PC-3 (cell line): ENCODE measurements around the gene GFER. TPM values are rescaled to one million over a fixed set of nuclear protein-coding genes. Genes with fewer than 3 reads are reported as not detected.

Experiments
- ATAC-seq: fragments of 200-7000 bp; cut with Tn5 transposase; 2 replicates; pipeline ENCODE4 v1.9.1; 2020; ENCODE audit warnings: mild to moderate bottlenecking, moderate library complexity
- BruUV-seq: library from RNA; stranded (reverse); fragments of 400-500 nt; replicated peaks from 2 replicates; lab custom pipeline; 2021; lab: Mats Ljungman, UMichigan
- CTCF ChIA-PET: fragments of 300-600 bp; sonication (Branson Sonifier 250); formaldehyde crosslinking; loops from one replicate; lab custom pipeline; 2022; ENCODE audit warnings: antibody characterized with exemption; lab: Charles Lee
- POLR2A ChIA-PET: fragments of 300-600 bp; sonication (Branson Sonifier 250); formaldehyde crosslinking; loops from one replicate; lab custom pipeline; 2022; ENCODE audit warnings: antibody characterized with exemption; ENCODE audit not compliant: unreplicated experiment; lab: Charles Lee
- DNase-seq: peaks from one replicate; pipeline ENCODE4 v3.0.0-alpha.2; 2015
- H2AFZ ChIP-seq: fragments of 300-600 bp; sonication (generic); 2 replicates; pipeline ENCODE4 v1.6.0; 2016; ENCODE audit warnings: antibody characterized with exemption, low read length
- H3F3A ChIP-seq: fragments of 300-600 bp; sonication (generic); one replicate; pipeline ENCODE4 v1.6.0; 2017; ENCODE audit warnings: antibody characterized with exemption, low read length, control low read depth, mild to moderate bottlenecking; ENCODE audit not compliant: unreplicated experiment
- H3K27ac ChIP-seq: fragments of 300-600 bp; sonication (generic); 2 replicates; pipeline ENCODE4 v1.5.1; 2016; ENCODE audit warnings: mild to moderate bottlenecking, low read length
- H3K27me3 ChIP-seq: fragments of 300-600 bp; sonication (generic); 2 replicates; pipeline ENCODE4 v1.6.1; 2016; ENCODE audit warnings: low read length, mixed read lengths
- H3K36me3 ChIP-seq: fragments of 300-600 bp; sonication (generic); 2 replicates; pipeline ENCODE4 v1.6.1; 2016; ENCODE audit warnings: low read depth, mixed run types, low read length, mixed read lengths
- H3K4me1 ChIP-seq: fragments of 300-600 bp; sonication (generic); 2 replicates; pipeline ENCODE4 v1.5.1; 2016; ENCODE audit warnings: low read length; ENCODE audit not compliant: insufficient read depth
- H3K4me2 ChIP-seq: fragments of 300-600 bp; sonication (generic); 2 replicates; pipeline ENCODE4 v1.6.0; 2016; ENCODE audit warnings: low read length
- H3K4me3 ChIP-seq: fragments of 300-600 bp; sonication (generic); 2 replicates; pipeline ENCODE4 v1.5.1; 2016; ENCODE audit warnings: mild to moderate bottlenecking, low read length, mixed read lengths
- H3K79me2 ChIP-seq: fragments of 300-600 bp; sonication (generic); 2 replicates; pipeline ENCODE4 v1.6.1; 2017; ENCODE audit warnings: low read length, mixed read lengths
- H3K9ac ChIP-seq: fragments of 300-600 bp; sonication (generic); 2 replicates; pipeline ENCODE4 v1.6.0; 2016; ENCODE audit warnings: mild to moderate bottlenecking, low read length
- H3K9me2 ChIP-seq: fragments of 300-600 bp; sonication (generic); replicated peaks from 2 replicates; pipeline ENCODE4 v1.6.1; 2016; ENCODE audit warnings: mixed run types, low read length, mixed read lengths
- H3K9me3 ChIP-seq: fragments of 300-600 bp; sonication (generic); 2 replicates; pipeline ENCODE4 v1.6.1; 2016; ENCODE audit warnings: low read length, mixed read lengths
- H4K20me1 ChIP-seq: fragments of 300-600 bp; sonication (generic); 2 replicates; pipeline ENCODE4 v1.6.1; 2016; ENCODE audit warnings: low read length, mixed read lengths
- CTCF ChIP-seq: fragments of 300-600 bp; sonication (generic); conservative IDR thresholded peaks from 2 replicates; pipeline ENCODE4 v1.5.1; 2017; ENCODE audit warnings: antibody characterized with exemption, low read depth, mild to moderate bottlenecking, low read length
- EZH2 ChIP-seq: fragments of 300-600 bp; sonication (generic); IDR thresholded peaks from one replicate; pipeline ENCODE4 v1.6.1; 2017; ENCODE audit warnings: antibody characterized with exemption, mild to moderate bottlenecking, low read length; ENCODE audit not compliant: unreplicated experiment
- EZH2phosphoT487 ChIP-seq: fragments of 300-600 bp; sonication (generic); IDR thresholded peaks from 2 replicates; pipeline ENCODE4 v1.6.1; 2018; ENCODE audit warnings: mild to moderate bottlenecking, antibody characterized with exemption, low read length, borderline replicate concordance
- intact Hi-C: fragments of 100-400 bp; cut with micrococcal nuclease; formaldehyde crosslinking; loops from 2 replicates; pipeline ENCODE4 v1.9.0; 2023
- total RNA-seq: library from RNA; depleted of rRNA; stranded (reverse); fragments of >200 nt; gene quantifications from 2 replicates; pipeline ENCODE4 v1.2.3, GENCODE V29; 2014

GFER gene
- total RNA-seq, 1 experiment from 2014 or later: 66.8 TPM

GRCh38 chr16:1942047-1942809 is 41.8 kb upstream of the GFER start:
- CTCF ChIA-PET: no interaction called here
- Histone ChIP-seq H3K27ac (peak overlapping the region; percentile 41), H2AFZ (peak overlapping the region; percentile 77), H4K20me1 (no peaks in the 10 kb centered on the region), H3K4me1 (peaks cover 11% of the 10 kb centered on the region), H3K9me2 (no peaks in the 10 kb centered on the region), H3K79me2 (peaks cover 6% of the 10 kb centered on the region; the same call in 1 of the 2 replicates), H3K4me3 (peak overlapping the region; percentile 85), H3K9ac (peak overlapping the region; percentile 60; the same call in 1 of the 2 replicates), H3K4me2 (peak overlapping the region; percentile 93), H3F3A (no peaks in the 10 kb centered on the region), H3K27me3 (no peaks in the 10 kb centered on the region), H3K36me3 (no peaks in the 10 kb centered on the region), H3K9me3 (no peaks in the 10 kb centered on the region)
- DNase-seq: peak; percentile 52
- BruUV-seq: TSS peak; percentile 66
- TF ChIP-seq CTCF (no peak), EZH2phosphoT487 (no peak), EZH2 (no peak)
- POLR2A ChIA-PET: no interaction called here
- intact Hi-C loops: no loop called here
- ATAC-seq: peak; percentile 16

GRCh38 chr16:1942810-1943726 is 40.9 kb upstream of the GFER start, which contains the start of gene MSRB1:
TSS of gene MSRB1 (minus strand) at chr16:1943199. CDS start at chr16:1943156, 43 bp downstream.
- H3K4me3 ChIP-seq: peak within 1 kb of the TSS; percentile 85
- BruUV-seq: no TSS peak
- H3K4me1 ChIP-seq: peaks cover 11% of the 10 kb centered on the region
- H3K79me2 ChIP-seq: peaks cover 6% of the 10 kb centered on the region; the same call in 1 of the 2 replicates
- TF ChIP-seq EZH2phosphoT487 (no peak), CTCF (no peak), EZH2 (no peak)
- H3K9me2 ChIP-seq: no peaks in the 10 kb centered on the region
- ATAC-seq (peak; percentile 95), DNase-seq (peak; percentile 96)
- H3F3A ChIP-seq: no peaks in the 10 kb centered on the region
- H3K4me2 ChIP-seq: peak within 1 kb of the TSS; percentile 93
- ChIA-PET POLR2A (interaction anchor here (1.0 kb wide), 1 partner anchor 22 kb away, joined by 3 read pairs; the partner anchor contains the start of gene RPS2), CTCF (interaction anchor here (0.6 kb wide), 1 partner anchor 242 kb away, joined by 3 read pairs; no protein-coding TSS in a partner anchor)
- peak within 1 kb of the TSS; percentile 41 for H3K27ac ChIP-seq
- H3K36me3 ChIP-seq: no peaks in the 10 kb centered on the region
- intact Hi-C loops: no loop called here
- H3K9me3 ChIP-seq: no peaks in the 10 kb centered on the region
- peak within 1 kb of the TSS; percentile 95 for H2AFZ ChIP-seq
- H4K20me1 ChIP-seq: no peaks in the 10 kb centered on the region
- peak within 1 kb of the TSS; percentile 60 for H3K9ac ChIP-seq
- no peaks in the 10 kb centered on the region for H3K27me3 ChIP-seq
